NCI-H2107 treated with DMSO at 0.1 percent for 48 hours (cell line): ENCODE results near the gene ZDHHC21.
"Not testable (repeated sequence)": the region's sequence is repeated elsewhere in the genome, so short reads cannot be mapped to it uniquely, and the experiment has no call there.

Experiments used
- DNase-seq: peaks from one replicate; lab custom pipeline; 2025; ENCODE audit not compliant: unreplicated experiment; lab: John Stamatoyannopoulos, UW

Gene ZDHHC21

GRCh38 chr9:14686168-14686567 lies 7.1 kb downstream of the ZDHHC21 start:
- DNase-seq, result no peak

- DNase-seq, result not testable (repeated sequence)
Measured at GRCh38 chr9:14682616-14683015, 10.6 kb downstream of the ZDHHC21 start.

GRCh38 chr9:14678776-14679175 lies 14.5 kb downstream of the ZDHHC21 start:
- no peak for DNase-seq

- no peak for DNase-seq
Measured at GRCh38 chr9:14677872-14678271, 15.4 kb downstream of the ZDHHC21 start.

GRCh38 chr9:14677396-14677795 lies 15.8 kb downstream of the ZDHHC21 start:
- DNase-seq, result no peak

GRCh38 chr9:14674630-14675029 lies 18.6 kb downstream of the ZDHHC21 start:
- DNase-seq, result no peak

- no peak for DNase-seq
Measured at GRCh38 chr9:14671377-14671776, 21.9 kb downstream of the ZDHHC21 start.

- no peak for DNase-seq
Measured at GRCh38 chr9:14670718-14671117, 22.5 kb downstream of the ZDHHC21 start.

- not testable (repeated sequence) for DNase-seq
Measured at GRCh38 chr9:14664022-14664421, 29.2 kb downstream of the ZDHHC21 start.

- DNase-seq, result no peak
Measured at GRCh38 chr9:14662060-14662453, 31.2 kb downstream of the ZDHHC21 start.

GRCh38 chr9:14661421-14662059 lies 31.7 kb downstream of the ZDHHC21 start:
- DNase-seq, result peak; percentile 40

GRCh38 chr9:14660721-14661120 lies 32.5 kb downstream of the ZDHHC21 start:
- DNase-seq, result no peak

- DNase-seq, result no peak
Measured at GRCh38 chr9:14654932-14655331, 38.3 kb downstream of the ZDHHC21 start.

GRCh38 chr9:14653511-14653910 lies 39.7 kb downstream of the ZDHHC21 start:
- DNase-seq, result no peak

GRCh38 chr9:14652729-14653377 lies 40.4 kb downstream of the ZDHHC21 start:
- peak; percentile 52 for DNase-seq

GRCh38 chr9:14650596-14650995 lies 42.6 kb downstream of the ZDHHC21 start:
- no peak for DNase-seq

- DNase-seq, result no peak
Measured at GRCh38 chr9:14645648-14646047, 47.6 kb downstream of the ZDHHC21 start.

- DNase-seq, result no peak
Measured at GRCh38 chr9:14640967-14641366, 52.3 kb downstream of the ZDHHC21 start.

GRCh38 chr9:14640294-14640693 lies 52.9 kb downstream of the ZDHHC21 start:
- DNase-seq, result no peak

- DNase-seq, result no peak
Measured at GRCh38 chr9:14633906-14634565, 59.2 kb downstream of the ZDHHC21 start.

GRCh38 chr9:14633148-14633547 lies 60.1 kb downstream of the ZDHHC21 start:
- no peak for DNase-seq

GRCh38 chr9:14627513-14627912 lies 65.7 kb downstream of the ZDHHC21 start:
- DNase-seq, result no peak
